ENCODE data around the gene TMEM121B.
"Not testable (repeated sequence)": the region's sequence is repeated elsewhere in the genome, so short reads cannot be mapped to it uniquely, and the experiment has no call there.

The TMEM121B gene

DNA sequence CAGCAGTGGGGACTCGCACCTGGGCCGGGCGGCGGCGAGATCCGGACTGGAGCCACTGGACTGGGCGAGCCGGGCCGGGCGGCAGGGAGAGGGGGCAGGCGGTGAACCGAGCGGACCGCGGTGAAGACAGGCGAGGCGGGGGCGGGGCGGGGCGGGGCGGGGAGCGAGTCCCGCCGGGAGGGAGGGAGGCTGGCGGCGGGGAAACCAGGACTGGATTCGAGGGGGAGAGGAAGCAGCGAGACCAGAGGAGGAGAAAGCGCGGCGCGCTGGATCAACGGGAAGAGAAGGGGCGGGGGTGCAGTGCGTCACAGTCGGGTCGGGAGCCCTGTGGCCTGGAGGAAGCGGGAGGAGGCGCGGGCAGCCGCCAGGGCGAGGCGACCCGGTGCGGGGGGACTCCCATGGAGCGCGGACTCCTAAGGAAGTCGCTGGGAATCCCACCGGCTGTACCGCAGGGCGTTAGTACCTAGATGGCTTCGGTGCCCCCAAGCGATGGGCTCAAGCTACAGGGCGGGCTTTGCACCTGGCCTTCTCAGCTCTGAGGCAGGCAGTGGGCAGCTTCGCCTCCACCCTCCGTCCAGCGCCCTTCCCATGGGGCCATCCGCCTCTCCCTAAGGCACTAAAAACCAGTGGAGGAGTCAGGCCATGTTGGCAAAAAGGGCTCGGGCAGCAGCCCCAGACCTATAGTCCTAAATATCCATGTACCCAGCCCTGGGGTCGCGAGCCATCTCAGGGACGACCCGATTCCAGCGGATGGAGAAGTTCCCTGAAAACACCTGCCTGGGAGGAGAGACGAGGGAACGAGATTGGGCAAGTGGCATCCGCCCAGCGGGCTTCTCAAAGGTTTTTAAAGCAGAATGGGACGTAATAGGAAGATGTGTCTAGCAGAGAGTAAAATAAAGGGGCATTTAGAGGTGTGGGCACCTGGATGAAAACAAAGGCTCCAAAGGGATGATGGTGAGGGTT lies at the start of gene TMEM121B:
TSS of gene TMEM121B (minus strand) at position 128 of the 963 bp plus-strand sequence. CDS start 233 bp downstream, outside the sequence.
- peak; percentile 46 for DNase-seq (ENCODE audit: low spot score)

DNA sequence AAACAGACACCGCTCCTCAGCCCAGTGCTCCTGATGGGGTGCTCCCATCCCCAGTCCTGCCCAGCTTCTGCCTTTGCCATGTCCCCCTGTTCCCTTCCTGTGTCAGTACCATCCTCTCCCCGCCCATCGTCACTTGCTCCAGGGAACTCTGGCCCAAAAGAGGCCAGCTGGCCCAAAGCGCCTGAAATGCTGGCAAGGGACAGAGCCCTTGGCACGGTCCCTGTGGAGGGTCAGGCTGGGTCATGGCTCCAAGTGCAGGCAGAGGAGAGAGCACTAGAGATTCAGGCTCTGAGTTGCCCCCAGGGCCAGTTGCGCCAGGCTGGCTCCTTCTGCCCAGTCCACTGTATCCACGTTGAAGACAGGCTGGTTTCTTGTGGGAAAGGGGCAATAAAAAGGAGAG lies 46.3 kb upstream of the TMEM121B start:
- peak; percentile 37 for DNase-seq (ENCODE audit: low spot score)

DNA sequence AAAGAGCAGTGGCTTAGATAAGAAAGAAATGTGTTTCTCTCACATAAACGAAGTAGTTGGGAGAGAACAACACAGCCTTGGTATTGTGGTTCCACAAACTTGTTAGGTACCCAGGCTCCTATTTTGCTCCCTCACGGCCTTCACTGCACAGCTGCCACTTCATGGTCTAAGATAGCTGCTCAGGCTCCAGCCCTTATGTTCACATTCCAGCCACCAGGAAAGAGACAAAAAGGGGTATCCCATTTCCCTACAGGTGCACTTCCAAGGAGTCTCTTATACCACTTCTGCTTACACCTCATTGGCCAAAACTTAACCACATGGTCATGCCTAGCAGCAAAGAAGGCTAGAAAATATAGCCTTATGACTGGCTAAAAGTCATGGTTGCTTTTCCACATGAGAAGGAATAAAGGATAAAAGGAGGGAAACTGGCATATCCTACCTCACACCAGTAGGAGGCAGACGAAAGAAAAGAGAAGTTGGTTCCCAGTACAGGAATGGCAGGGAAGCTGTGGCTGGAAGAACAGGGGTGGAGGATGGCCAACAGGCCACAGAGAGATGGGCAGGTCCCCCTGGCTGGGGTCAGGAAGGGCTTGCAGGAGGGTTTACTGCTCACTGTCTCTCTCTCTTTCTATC lies 43.3 kb upstream of the TMEM121B start:
- no peak for DNase-seq (ENCODE audit: low spot score)

DNA sequence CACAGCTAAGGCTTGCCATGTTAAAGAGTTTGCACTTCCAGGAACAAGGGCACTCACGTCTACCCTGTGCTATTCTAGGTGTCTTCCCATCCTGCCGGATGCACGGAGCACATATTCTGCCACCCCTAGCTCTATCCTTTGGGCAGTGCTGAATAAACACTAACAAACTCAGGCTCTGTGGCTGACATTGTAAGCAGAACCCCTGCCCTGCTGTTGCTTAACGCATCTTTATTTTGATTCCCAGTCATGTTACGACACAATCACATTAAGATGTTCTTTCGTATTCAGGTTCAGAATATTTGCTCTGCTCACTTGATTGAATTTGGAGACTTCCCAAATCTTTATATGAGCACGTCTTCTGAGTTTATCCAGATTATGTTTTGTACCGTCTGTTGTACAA lies 41.6 kb upstream of the TMEM121B start:
- DNase-seq (ENCODE audit: low spot score): no peak

DNA sequence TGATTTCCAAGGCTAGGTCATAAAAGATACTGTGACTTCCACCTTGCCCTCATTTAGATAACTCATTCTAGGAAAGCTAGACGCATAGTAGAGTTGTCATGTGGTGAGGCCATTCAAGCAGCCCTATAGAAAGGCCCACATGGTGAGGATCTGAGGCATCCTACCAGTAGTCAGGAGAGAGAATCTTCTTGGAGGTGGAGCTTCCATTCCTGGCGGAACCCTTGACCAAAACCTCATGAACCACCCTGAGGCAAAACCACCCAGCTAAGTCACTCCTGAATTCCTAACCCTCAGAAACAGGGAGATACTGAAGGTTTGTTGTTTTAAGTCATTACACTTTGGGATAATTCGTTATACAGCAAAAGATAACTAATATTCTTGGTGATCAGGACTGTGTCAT lies 40.8 kb upstream of the TMEM121B start:
- no peak for DNase-seq (ENCODE audit: low spot score)

DNA sequence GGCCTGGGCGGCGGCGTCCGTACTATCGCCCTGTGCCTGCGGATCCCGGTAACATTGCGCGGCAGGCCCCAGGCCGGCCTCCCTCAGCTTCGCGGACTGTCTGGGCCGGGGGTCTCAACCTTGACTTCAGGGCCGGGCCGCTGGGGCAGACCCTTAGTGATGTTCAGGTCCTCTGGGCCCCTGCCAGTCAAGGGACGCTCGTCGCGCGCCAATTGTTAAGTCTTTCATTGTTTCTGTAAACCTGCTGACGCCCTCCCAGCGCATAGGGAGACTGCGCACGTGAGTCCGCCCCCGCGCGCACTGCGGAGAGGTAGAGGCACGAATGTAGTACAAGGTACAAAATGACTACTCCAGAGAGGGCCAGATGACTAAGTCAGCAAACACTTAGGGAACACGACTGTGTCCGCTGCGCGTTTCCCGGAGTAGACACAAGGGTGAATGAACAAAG lies 38.4 kb upstream of the TMEM121B start:
- DNase-seq (ENCODE audit: low spot score): no peak

DNA sequence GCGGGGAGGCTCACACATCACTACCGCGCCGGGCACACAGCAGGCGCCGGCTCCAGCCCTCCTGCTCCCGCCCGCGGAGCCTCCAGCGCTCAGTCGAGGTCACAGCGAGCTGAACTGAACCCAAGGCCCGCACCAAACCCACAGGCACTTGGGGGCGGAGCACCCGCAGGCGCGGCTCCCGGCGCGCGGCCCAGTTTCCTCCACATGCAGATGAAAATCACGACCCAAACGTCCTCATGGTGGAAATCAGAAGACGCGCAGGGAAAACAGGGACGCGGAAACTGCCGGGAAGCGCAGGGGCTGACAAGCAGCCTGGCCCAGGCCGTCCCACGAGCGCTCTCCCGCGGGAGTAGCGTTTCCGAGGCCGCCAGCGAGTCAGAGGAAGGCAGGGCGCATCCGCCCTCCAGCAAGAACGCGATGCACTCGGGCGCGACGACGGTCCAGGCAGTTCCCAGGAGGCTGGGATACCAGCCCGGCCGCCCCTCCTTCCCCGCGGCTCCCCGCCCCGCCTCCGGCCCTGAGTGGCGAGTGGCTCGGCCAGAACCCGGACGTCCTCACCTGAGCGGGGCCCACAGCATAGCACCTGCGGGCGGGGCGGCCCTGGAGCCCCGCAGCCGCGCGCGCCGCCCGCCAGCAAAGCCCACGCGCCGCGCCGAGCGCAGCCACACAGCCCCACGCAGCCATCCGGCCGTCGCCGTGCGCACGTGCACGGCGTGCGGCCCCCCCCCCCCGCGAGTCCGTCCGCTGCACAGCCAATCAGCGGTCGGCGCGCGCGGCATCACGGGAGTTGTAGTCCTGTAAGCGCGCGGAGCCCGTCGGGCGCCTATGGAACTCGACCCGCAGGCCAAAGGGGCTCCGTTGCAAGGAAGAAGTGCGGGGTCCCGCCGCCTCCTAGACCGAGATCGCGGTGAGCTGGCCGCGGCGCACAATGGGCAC lies 37.7 kb upstream of the TMEM121B start, which contains the start of gene HDHD5:
TSS of gene HDHD5 (minus strand) at position 710 of the 936 bp plus-strand sequence. CDS start at position 684, 26 bp downstream.
- peak; percentile 81 for DNase-seq (ENCODE audit: low spot score)

DNA sequence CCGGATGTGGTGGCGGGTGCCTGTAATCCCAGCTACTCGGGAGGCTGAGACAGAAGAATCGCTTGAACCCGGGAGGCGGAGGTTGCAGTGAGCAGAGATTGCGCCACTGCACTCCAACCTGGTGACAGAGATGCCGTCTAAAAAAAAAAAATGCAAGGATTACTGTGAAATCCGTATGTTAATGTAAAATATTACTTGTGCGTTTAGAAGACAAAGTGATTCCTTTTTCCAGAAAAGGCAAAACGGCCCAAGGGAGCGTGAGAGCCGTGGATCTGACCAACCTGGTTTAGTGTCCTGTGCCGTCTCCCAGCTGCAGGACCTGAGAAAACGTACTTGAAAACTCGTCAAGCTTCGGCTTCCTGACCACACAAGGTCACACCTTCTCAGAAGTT lies 37.0 kb upstream of the TMEM121B start:
- DNase-seq (ENCODE audit: low spot score): no peak

DNA sequence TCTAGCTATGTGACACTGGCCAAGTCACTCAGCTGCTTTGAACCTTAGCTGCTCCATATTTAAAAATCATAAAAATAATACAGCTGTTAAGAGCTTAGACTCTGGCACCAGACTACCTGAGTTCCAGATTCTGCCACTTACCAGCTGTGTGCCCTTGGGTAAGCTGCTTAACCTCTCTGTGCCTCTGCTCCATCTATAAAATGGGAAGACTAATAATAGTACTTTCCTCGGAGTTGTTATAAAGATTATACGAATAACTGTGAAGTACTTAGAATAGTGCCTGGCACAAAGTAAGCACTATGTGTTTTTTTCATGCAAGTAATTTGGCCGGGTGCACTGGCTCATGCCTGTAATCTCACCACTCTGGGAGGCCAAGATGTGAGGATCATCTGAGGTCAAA lies 36.6 kb upstream of the TMEM121B start:
- DNase-seq (ENCODE audit: low spot score): no peak

DNA sequence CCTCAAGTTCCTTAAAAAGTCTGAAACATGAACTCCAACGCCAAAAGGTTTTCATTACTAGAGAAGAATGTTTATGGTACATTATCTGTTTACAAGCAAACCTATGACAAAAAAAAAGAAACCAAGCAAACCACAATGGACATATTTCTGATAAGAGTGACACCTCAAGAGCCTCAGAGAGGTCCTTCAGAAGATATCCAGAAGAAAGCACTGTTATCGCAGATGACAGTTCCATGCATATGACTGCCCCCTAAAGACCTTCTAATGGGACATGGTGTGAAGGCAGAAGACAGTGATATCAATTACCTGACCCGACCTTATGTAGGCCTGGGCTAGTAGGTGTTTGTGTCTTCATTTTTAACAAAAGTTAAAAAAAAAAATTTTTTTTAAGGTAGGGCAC lies 34.8 kb upstream of the TMEM121B start:
- no peak for DNase-seq (ENCODE audit: low spot score)

DNA sequence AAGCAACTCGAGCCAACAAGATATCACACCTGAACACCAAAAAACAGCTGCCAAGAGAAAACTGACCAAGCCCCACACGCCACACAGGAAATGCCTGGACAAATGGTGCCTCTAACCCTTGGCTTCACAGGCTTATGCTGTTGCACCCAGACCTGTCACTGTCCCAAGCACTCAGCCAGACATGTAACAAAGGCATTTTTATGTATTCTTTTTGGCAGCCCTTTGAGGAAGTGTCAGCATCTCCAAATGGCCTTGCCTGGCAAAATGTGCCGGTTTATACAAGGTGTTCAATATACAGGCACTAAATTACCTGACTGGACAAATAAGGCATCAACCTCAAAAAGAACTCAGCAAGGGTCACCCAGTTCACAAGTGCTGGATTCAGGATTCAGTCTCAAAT lies 31.8 kb upstream of the TMEM121B start:
- no peak for DNase-seq (ENCODE audit: low spot score)

DNA sequence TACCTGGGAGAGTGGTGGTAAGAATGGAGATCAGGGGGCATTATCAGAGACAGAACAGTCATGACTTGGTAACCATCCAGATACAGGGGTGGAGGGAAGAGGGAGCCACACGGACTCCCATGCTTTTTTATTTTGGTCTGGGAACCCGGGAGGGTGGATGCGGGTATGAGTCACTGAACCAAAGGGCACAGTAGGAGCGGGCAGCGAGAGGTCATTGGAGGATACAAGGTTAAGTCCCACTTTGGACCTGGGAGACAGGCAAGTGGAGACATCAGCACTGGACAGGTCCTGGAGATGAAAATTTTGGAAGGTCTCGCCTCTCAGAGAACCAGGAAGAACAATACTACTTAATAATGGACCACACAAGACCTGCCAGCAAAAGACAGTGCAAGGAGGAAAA lies 31.2 kb upstream of the TMEM121B start:
- no peak for DNase-seq (ENCODE audit: low spot score)

DNA sequence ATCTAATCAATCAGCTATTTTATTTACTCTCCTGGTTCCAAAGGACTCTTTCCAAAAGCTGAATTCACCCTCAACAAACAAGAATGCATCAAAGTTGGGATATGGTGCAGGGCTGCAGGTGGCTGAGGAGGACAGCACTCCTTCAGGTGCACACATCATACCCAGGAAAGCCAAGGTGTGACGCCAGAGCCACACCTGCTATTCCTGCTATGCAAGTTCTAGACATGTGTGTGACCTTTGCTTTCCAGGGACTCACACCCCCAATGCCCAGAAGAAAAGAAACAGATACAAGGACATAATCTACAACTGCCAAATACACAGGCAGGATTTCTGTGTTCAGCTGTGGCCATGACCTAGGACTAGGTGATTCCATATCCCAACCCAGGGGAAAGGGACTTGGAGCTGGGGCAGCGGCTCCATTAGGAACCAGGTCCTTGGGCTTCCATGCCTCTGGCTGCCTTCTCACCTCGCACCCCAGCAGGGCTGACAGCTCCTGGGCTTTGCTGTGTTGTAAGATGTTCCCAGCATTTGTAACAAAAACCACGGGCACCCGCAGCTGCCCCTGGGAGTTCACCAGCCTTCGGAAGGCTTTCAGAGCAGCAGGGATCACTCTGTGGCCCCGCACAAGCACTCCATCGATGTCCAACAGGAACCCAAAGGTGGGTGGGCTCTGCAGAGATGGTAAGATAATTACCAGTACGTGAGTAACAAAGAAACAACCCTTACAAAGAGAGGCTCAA lies 28.1 kb upstream of the TMEM121B start:
- DNase-seq (ENCODE audit: low spot score): no peak

DNA sequence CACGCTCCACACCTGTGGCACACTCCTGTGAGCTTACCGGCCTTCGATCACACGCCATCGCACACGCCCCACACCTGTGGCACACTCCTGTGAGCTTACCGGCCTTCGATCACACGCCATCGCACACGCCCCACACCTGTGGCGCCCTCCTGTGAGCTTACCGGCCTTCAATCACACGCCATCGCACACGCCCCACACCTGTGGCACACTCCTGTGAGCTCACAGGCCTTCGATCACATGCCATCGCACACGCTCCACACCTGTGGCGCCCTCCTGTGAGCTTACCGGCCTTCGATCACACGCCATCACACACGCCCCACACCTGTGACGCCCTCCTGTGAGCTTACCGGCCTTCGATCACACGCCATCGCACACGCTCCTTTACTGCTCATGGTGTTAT lies 26.3 kb upstream of the TMEM121B start:
- DNase-seq (ENCODE audit: low spot score): not testable (repeated sequence)

DNA sequence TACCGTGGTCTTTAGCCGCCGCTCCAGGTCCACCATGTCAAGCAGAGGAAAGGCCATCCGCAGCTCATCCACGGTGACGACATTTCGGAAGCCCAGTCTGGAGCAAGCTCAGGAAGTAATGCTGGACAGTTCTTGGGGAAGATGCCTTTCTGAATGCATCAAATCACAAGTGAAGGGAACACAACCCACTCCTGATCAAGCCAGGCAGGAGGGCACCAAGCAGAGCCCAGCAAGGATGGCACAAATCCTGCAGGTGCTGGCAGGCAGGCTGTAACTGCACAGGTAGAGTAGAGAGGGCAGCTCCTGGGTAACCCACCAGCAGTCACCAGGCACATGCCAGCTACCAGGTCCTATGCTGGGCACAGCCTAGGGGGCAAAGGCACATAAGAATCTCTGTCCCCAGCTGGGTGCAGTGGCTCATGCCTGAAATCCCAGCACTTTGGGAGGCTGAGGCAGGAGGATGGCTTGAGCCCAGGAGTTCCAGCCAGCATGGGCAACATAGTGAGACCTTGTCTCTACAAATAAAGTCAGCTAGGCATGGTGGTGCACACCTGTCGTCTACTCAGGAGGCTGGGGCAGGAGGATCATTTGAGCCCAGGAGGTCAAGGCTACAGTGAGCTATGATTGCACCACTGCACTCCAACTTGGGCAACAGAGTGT lies 24.0 kb upstream of the TMEM121B start:
- DNase-seq (ENCODE audit: low spot score): no peak

DNA sequence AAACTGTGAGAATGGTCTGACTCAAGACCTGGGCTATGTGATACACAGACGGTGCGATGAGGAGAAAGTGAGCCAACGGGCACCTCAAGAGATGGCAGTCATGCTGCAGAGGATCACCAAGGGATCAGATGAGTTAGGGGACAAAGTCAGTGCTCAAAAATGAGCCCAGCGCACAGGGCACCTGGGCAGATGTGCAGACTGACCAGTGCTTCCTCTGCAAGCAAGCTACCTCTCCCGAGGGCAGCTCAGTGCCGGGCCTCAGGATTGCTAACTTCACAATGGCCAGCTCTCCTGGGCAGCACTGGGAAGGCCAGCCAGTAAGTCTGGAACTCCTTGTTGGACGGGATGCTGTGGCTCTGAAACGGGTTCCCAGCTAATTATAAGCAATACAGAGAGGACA lies 22.7 kb upstream of the TMEM121B start:
- no peak for DNase-seq (ENCODE audit: low spot score)

DNA sequence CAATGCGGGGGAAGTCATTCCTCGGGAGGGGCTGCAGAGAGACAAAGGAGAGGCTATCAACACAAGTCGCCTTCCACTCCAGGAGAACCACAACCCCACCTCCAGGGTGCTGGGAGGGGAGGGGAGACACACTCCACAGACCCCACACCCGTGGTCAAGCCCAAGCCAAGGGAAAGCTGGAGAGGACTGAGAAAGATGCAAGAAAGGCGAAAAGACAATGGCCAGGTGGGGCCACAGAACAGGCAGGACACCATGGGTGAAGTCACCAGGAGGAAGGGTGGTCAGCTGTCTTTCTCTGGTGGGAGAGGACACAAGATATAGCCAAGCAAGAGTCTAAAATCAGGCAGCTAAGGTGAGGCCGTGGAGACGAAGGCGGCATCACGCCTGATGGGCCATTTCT lies 21.9 kb upstream of the TMEM121B start:
- no peak for DNase-seq (ENCODE audit: low spot score)

DNA sequence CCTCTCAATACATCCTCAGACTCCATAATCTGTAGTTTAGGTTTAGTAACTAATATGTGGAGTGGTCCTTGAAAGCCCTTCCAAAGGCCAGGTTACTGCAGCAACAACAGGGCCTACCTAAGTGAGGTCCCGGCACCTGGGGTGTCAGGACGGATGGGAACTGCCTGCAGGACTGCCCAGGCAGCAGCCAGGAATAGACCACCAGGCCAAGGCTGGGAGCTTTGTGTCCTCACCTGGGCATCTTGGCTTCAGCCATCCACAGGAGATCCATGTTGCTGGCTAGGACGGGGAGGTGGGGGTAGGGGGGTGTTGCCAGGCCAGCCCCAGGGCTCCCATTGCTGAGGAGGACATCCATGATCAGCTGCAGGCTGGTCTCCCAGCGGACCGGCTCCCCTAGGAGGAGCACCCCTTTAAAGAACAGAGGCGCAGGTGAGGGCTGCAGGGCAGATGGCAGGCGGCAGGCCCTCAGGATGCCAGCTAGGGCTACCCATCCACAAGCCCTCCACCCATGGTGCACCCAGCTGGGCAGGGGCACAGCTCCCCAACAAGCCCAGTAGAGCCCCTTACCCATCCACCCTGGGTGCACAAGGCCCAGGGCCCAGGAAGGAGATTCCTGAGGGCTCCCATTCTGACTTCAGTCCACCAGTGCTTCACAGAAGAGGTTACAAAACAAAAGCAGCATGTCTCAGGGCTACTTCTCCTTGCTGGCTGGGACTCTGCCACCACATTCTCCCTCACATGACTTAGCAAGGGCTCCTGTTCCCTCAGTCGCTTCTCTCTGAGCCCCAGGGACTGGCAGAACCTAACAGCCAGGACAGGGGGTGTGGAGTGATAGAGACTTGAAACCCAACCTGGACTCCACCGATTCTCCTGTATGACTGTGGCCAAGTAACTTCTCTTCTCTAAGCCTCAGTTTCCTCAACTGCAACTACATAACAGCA lies 19.9 kb upstream of the TMEM121B start:
- no peak for DNase-seq (ENCODE audit: low spot score)

DNA sequence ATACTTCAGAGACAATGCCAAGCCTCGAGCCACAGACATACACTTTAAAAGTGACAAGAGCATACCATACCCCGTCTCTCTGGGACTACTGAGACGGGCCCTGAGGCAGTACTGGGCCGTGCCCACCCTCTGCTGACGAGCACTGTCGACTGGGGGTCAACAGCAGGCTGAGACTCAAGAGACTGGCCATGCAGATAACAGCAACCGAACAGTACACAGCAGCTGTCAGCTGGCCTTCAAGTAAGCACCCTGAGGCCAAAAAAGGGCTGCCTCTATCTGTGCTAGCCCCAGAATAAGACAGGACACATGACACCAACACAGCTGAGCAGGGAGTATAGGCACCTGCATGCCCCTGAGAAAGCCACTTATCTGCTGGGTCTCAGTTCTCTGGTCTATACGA lies 18.9 kb upstream of the TMEM121B start:
- no peak for DNase-seq (ENCODE audit: low spot score)

DNA sequence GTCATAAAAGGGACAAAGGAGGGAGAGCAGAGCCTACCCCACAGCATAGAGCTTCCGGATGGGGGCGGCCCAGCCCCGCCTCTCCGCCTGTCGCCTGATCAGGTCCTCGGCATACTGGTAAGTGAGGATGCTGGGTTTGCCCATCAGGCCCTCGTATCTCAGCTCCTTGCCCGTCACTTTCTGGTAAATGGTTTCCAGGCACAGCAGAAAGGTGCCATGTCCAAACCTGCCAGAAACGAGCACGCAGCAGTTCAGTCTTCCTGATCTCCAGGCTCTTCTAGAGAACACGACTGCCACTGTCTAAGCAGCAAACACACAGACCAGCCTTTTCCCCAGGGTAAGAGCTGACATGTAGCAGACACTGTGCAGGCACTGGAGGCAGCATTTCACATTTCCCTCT lies 17.4 kb upstream of the TMEM121B start:
- DNase-seq (ENCODE audit: low spot score): no peak

Measured in globus pallidus (tissue), 1 donor.